Inflammatory macrophage treated with lipopolysaccharide for 1 hour (primary cell): ENCODE measurements around the gene MSL2.
"Not testable (repeated sequence)": the region's sequence is repeated elsewhere in the genome, so short reads cannot be mapped to it uniquely, and the experiment has no call there.

Experiments
- DNase-seq, 2 donors: peaks; one replicate each; pipeline ENCODE4 v3.0.0-alpha.2; 2020 to 2022

MSL2 gene

DNA sequence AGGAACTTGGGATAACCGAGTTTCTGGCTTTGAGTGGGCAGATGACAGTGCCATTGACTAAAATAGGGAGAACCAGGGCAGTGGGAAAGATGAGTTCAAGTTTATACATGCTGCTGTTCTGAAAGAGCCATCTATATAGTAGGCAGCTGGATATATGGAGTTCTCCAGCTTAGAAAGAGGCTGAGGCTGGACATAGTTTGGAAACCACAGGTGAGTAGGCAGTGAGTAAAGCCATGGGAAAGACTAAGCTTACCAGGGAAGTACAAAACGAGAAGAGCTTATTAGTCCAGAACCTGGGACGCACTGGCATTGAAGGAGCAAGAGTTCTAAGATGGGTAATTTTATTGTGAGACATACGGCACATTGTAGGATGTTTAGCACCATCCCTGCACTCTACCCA is 54.2 kb downstream of the MSL2 start:
- peak; percentile 15 to 38 for DNase-seq

DNA sequence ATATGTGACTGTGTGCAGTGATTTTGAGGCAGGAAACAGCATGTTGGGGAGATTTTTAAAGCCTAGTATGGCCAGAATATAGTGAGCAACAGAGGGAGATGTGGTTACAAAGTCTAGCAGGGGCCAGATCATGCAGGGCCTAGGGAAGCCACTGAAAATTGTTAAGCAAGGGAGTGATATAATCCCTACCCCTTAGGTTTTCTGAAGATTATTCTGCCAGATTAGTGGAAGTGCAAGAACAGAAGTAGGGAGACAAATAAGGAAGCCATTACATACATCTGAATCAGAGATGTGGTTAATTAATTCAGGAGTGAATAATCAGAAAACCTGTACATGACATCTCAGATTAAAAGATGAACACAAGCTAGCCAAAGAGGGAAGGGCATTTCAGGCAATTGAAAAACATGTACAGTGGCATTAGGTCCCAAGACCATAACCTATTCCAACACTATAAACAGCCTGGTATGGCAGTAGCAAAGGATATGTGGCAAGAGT is 54.8 kb downstream of the MSL2 start:
- no peak for DNase-seq

DNA sequence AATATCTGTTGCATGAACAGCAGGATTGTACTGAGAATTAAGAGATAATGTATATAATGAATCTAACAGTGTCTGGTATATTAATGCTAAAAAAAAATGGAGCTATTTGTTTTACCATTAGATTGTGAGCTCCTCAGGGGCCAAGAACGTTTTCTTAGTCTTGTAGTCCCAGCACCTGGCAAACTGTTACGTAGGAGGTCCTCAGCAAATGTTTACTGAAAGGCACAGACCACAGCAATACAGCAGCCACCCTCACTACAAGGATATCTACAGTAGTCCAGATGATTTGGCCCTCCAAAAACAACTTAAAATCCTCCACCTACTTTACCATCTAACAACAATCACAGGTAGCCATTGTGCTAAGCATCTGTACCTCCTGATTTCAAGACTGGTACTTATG is 59.7 kb downstream of the MSL2 start:
- DNase-seq: no peak

DNA sequence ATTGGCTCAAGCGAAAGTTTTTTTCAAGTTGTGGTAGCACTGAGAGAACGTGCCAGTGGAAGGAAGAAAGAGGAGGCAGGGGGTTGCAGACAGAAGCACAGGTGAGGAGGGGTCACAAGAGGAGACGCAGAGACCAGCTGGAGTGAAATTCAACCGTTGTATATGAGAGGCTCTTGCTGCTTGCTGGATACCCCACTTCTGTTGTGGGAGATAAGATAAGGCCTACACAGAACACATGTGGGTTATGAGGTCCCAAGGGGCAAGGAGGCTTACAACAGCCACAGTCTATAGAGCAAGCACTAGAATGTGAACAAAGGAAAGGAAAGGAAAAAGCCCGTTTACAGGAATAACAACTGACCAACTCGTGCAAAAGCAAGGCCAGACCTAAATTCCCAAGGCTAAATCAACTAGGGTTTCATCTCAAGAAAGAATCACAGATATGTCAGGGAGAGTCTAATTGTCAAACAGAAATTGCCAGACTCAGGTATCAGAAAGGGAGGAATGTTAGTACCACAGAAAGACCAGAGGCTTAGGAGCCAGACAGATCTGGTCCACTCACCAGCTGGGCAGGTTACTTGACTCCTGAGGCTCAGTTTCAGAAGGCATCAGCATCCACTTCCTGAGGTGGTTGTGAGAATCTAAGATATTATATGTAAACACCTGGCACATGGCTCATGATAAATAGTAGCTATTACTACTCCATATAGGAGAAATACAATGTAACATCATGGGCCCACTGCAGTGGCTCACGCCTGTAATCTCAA is 60.9 kb downstream of the MSL2 start:
- no peak for DNase-seq

DNA sequence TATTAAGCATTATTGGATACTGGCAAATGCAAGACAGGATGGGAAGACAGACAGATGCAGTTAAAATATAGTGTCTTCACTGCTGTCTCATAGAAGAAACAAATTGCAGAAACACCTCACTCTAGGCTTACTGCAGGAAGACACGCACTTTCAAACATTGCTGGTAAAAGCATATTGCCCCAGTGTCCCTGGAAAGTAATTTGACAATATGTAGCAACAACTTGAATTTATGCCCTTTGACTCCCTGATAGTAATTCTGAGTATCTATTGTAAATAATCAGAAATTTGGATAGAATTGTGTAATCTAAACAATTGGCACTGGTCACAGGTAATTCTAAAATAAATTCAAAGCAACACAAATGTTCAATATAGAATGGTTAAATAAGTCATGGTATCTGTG is 62.0 kb downstream of the MSL2 start:
- no peak for DNase-seq

DNA sequence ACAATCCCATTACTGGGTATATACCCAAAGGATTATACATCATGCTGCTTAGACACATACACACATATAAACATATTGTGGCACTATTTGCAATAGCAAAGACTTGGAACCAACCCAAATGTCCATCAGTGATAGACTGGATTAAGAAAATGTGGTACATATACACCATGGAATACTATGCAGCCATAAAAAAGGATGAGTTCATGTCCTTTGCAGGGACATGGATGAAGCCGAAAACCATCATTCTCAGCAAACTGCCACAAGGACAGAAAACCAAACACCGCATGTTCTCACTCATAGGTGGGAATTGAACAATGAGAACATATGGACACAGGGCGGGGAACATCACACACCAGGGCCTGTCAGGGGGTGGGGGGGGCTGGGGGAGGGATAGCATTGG is 64.5 kb downstream of the MSL2 start:
- DNase-seq: not testable (repeated sequence)

DNA sequence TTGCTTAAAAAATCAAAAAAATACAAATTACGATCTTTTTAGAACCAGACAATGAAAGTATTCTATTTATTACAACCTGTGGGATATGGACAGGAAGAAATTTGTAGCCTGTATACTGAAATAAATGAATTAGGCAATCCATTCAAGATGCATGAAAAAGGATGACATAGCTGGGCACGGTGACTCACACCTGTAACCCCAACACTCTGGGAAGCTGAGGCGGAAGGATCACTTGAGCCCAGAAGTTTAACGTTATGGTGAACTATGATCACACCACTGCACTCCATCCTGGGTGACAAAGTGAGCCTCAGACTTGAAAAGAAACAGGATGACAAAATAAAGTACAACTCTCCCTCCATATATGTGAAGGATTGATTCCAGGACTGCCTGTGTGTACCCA is 74.1 kb downstream of the MSL2 start:
- no peak for DNase-seq

DNA sequence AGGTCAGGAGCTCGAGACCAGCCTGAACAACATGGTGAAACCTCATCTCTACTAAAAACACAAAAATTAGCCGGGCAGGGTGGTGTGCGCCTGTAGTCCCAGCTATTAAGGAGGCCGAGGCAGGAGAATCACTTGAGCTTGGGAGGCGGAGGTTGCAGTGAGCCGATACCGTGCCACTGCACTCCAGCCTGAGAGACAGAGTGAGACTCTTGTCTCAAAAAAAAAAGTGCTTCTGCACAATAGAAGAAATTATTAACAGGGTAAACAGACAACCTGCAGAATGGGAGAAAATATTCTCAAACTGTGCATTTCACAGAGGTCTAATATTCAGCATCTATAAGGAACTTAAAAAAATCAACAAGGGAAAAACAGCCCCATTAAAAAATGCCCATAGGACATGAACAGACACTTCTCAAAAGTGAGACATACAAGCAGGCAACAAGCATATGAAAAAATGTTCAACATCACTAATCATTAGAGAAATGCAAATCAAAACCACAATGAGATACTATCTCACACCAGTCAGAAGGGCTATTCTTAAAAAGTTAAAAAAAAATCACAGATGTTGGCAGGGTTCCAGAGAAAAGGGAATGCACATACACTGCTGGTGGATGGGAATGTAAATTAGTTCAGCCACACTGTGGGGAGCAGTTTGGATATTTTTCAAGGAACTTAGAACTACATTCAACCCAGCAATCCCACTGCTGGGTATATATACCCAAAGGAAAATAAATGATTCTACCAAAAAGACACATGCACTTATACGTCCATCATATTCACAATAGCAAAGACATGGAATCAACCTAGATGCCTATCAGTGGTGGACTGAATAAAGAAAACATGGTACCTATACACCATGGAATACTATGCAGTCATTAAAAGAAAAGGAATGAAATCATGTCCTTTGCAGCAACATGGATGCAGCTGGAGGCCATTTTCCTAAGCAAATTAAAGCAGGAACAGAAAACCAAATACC is 75.5 kb downstream of the MSL2 start:
- DNase-seq: no peak

DNA sequence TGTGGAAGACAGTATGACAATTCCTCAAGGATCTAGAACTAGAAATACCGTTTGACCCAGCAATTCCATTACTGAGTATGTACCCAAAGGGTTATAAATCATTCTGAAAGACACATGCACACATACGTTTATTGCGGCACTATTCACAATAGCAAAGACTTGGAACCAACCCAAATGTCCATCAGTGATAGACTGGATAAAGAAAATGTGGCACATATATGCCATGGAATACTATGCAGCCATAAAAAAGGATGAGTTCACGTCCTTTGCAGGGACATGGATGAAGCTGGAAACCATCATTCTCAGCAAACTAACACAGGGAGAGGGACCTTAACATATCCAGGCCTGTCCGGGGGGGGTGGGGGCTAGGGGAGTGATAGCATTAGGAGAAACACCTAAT is 76.4 kb downstream of the MSL2 start:
- DNase-seq: not testable (repeated sequence)

DNA sequence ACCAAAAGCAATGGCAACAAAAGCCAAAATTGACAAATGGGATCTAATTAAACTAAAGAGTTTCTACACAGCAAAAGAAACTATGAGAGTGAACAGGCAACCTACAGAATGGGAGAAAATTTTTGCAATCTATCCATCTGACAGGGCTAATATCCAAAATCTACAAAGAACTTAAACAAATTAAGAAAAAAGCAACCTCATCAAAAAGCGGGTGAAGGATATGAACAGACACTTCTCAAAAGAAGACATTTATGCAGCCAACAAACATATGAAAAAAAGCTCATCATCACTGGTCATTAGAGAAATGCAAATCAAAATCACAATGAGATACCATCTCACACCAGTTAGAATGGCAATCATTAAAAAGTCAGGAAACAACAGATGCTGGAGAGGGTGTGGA is 76.8 kb downstream of the MSL2 start:
- not testable (repeated sequence) for DNase-seq

DNA sequence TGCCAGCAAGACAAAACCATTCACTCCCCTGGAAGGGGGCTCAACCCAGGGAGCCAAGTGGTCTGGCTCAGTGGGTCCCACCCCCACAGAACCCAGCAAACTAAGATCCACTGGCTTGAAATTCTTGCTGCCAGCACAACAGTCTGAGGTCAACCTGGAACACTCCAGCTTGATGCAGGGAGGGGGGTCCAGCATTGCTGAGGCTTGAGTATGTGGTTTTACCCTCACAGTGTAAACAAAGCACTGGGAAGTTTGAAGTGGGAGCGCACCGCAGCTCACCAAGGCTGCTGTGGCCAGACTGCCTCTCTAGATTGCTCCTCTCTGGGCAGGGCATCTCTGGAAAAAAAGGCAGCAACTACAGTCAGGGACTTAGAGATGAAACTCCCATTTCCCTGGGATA is 81.7 kb downstream of the MSL2 start:
- no peak for DNase-seq

DNA sequence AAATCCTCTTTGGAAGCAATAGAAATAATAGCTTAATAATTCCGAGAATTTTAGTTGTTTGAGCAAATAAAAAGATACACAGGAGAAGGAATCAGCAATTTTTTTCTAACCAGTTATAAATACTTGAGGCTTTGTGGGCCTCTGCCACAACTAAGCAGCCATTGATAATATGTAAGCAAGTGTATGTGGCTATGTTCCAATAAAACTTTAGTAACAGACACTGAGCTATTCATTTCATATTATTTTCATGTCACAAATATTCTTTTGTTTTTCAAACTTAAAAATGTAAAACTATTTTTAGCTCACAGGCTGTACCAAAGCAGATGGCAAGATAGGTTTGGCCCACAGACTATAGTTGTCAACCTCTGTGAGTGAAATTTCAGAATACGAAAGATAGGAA is 85.7 kb downstream of the MSL2 start:
- DNase-seq: no peak

DNA sequence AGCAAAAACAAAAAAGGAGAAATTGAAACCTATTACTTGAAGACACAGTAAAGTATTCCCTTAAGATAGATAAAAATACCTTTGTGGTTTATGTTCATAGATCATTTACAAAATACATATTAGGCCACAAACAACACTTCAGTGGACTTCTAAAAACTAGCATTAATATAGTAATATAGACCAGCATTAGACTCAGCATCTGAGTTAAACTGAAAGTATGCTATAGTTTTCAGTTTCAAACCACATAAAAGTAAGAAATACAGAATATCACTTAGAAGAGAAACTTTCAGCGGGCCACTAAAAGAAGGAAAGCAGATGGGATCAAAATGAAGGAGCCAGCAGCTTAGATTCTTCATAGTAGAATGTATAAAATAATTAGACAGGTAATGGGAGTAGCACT is 86.6 kb downstream of the MSL2 start:
- no peak for DNase-seq

DNA sequence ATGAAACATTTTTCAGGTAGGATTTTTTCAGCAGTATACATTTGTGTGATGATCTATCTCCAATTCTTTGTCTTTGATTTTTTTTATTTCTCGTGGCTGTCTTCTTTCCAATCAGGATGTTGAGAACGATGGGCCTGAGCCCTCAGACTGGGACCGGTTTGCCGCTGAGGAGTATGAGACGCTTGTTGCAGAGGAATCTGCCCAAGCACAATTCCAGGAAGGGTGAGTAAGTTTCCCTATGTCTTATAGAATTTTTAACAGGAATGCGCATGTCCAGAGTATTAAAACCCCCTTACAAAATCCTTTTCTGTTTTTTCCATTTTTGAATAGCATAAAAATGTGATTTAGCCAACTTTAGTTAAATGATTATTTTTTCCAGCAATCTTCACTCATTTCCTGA is 90.0 kb downstream of the MSL2 start:
- no peak for DNase-seq

DNA sequence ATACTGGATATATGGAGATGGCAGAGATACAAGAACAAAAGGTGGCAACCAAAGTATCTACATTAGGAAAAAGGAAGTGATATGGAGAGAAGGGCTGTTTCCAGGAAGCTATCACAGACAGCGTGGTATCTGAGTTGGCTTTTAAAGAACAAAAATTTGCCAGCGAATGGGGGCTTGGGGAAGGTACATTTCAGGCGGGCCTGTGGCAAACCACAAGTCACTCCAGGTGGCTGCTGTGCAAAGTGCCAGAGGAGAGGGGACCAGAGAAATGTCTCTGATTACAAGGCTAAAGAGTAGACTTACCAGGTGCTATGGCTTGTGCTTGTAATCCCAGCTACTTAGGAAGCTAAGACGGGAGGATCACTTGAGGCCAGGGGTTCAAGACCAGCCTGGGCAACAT is 91.1 kb downstream of the MSL2 start:
- no peak for DNase-seq
